ENCODE results near the gene NIPAL4.
"Not testable (repeated sequence)": the region's sequence is repeated elsewhere in the genome, so short reads cannot be mapped to it uniquely, and the experiment has no call there.

The NIPAL4 gene

GRCh38 chr5:157463081-157463480, 3.1 kb downstream of the NIPAL4 start:
- in situ Hi-C loops (cut with MboI; ENCODE audit: low sequenced_read_pairs), result no loop called here

- in situ Hi-C loops (cut with MboI; ENCODE audit: low sequenced_read_pairs), result no loop called here
Measured at GRCh38 chr5:157463621-157464518, 3.9 kb downstream of the NIPAL4 start.

GRCh38 chr5:157464519-157465171, 4.6 kb downstream of the NIPAL4 start:
- in situ Hi-C loops (cut with MboI; ENCODE audit: low sequenced_read_pairs), result no loop called here

- in situ Hi-C loops (cut with MboI; ENCODE audit: low sequenced_read_pairs), result no loop called here
Measured at GRCh38 chr5:157468293-157468965, 8.4 kb downstream of the NIPAL4 start.

- in situ Hi-C loops (cut with MboI; ENCODE audit: low sequenced_read_pairs), result no loop called here
Measured at GRCh38 chr5:157469073-157469472, 9.1 kb downstream of the NIPAL4 start.

GRCh38 chr5:157469687-157470086, 9.7 kb downstream of the NIPAL4 start:
- in situ Hi-C loops (cut with MboI; ENCODE audit: low sequenced_read_pairs), result no loop called here

- in situ Hi-C loops (cut with MboI; ENCODE audit: low sequenced_read_pairs), result no loop called here
Measured at GRCh38 chr5:157470631-157471030, 10.6 kb downstream of the NIPAL4 start.

GRCh38 chr5:157471709-157472108, 11.7 kb downstream of the NIPAL4 start:
- in situ Hi-C loops (cut with MboI; ENCODE audit: low sequenced_read_pairs), result no loop called here

GRCh38 chr5:157473383-157474320, 13.6 kb downstream of the NIPAL4 start:
- in situ Hi-C loops (cut with MboI; ENCODE audit: low sequenced_read_pairs), result no loop called here

- in situ Hi-C loops (cut with MboI; ENCODE audit: low sequenced_read_pairs), result no loop called here
Measured at GRCh38 chr5:157475432-157475831, 15.4 kb downstream of the NIPAL4 start.

- in situ Hi-C loops (cut with MboI; ENCODE audit: low sequenced_read_pairs), result no loop called here
Measured at GRCh38 chr5:157476702-157477408, 16.8 kb downstream of the NIPAL4 start.

- in situ Hi-C loops (cut with MboI; ENCODE audit: low sequenced_read_pairs), result no loop called here
Measured at GRCh38 chr5:157477814-157478494, 17.9 kb downstream of the NIPAL4 start.

- in situ Hi-C loops (cut with MboI; ENCODE audit: low sequenced_read_pairs), result no loop called here
Measured at GRCh38 chr5:157478726-157479125, 18.7 kb downstream of the NIPAL4 start.

- in situ Hi-C loops (cut with MboI; ENCODE audit: low sequenced_read_pairs), result no loop called here
Measured at GRCh38 chr5:157479166-157479565, 19.2 kb downstream of the NIPAL4 start.

GRCh38 chr5:157479612-157480510, 19.8 kb downstream of the NIPAL4 start:
- in situ Hi-C loops (cut with MboI; ENCODE audit: low sequenced_read_pairs), result no loop called here

GRCh38 chr5:157481265-157481664, 21.3 kb downstream of the NIPAL4 start:
- in situ Hi-C loops (cut with MboI; ENCODE audit: low sequenced_read_pairs), result no loop called here

- in situ Hi-C loops (cut with MboI; ENCODE audit: low sequenced_read_pairs), result no loop called here
Measured at GRCh38 chr5:157481666-157482065, 21.7 kb downstream of the NIPAL4 start.

- in situ Hi-C loops (cut with MboI; ENCODE audit: low sequenced_read_pairs), result not testable (repeated sequence)
Measured at GRCh38 chr5:157482702-157483101, 22.7 kb downstream of the NIPAL4 start.
